BE2C (cell line): ENCODE data around the gene UROS.

Experiments used
- DNase-seq: peaks from one replicate; pipeline ENCODE4 v3.0.0-alpha.2; 2020
- H3K27me3 ChIP-seq: fragments of 250-450 bp; sonication (Bioruptor Pico); 2 replicates; pipeline ENCODE4 v1.5.1; 2020; ENCODE audit warnings: mild to moderate bottlenecking
- H3K36me3 ChIP-seq: fragments of 250-450 bp; sonication (Bioruptor Pico); 2 replicates; pipeline ENCODE4 v1.5.1; 2020; ENCODE audit warnings: mild to moderate bottlenecking
- H3K4me1 ChIP-seq: fragments of 250-450 bp; sonication (Bioruptor Pico); 2 replicates; pipeline ENCODE4 v1.5.1; 2020
- H3K4me3 ChIP-seq: 2 replicates; pipeline ENCODE4 v1.5.1; 2011; ENCODE audit warnings: low read depth, low read length
- H3K9me3 ChIP-seq: fragments of 250-450 bp; sonication (Bioruptor Pico); 2 replicates; pipeline ENCODE4 v1.5.1; 2020
- TF ChIP-seq, protein P1 (sequence below): IDR thresholded peaks from 2 replicates; pipeline ENCODE4 v1.5.1; 2012; ENCODE audit warnings: mild to moderate bottlenecking, low read depth, low read length

UROS gene

DNA sequence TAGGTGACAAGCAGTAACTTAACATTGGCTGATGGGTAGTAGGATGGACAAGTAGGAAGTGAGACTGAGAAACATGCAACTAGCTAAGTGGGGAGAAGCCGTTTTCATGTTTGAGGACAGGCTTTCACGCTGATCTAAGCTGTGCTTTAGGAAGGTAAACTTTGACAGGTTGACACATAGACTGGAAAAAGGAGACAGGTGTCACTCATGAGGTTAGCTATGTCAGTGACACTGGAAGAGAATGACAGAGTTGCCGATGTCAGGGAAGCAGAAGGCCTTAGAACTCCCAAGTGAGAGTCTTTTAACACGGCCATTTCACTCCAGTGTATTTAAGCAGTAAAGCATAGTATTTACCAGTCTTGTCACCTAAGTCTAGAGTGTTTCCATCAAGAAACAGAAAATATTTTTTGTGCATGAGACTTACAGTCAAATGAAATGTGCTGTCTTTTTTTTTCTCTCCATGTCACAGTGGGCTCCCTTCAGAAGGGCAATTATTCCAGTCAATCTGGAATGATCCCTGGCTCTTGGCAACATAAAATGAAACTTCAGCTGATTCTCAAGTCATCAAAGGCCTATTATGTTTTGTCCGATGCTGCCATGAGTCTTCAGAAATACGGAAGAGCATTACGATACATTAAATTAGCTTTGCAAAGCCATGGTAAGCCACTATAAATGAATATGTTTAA, 82.9 kb downstream of the UROS start:
- H3K4me3 ChIP-seq, result no peak overlapping the region
- H3K9me3 ChIP-seq, result no peaks in the 10 kb centered on the region
- H3K36me3 ChIP-seq, result peaks cover 82% of the 10 kb centered on the region
- TF ChIP-seq, protein P1, sequence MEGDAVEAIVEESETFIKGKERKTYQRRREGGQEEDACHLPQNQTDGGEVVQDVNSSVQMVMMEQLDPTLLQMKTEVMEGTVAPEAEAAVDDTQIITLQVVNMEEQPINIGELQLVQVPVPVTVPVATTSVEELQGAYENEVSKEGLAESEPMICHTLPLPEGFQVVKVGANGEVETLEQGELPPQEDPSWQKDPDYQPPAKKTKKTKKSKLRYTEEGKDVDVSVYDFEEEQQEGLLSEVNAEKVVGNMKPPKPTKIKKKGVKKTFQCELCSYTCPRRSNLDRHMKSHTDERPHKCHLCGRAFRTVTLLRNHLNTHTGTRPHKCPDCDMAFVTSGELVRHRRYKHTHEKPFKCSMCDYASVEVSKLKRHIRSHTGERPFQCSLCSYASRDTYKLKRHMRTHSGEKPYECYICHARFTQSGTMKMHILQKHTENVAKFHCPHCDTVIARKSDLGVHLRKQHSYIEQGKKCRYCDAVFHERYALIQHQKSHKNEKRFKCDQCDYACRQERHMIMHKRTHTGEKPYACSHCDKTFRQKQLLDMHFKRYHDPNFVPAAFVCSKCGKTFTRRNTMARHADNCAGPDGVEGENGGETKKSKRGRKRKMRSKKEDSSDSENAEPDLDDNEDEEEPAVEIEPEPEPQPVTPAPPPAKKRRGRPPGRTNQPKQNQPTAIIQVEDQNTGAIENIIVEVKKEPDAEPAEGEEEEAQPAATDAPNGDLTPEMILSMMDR, result no peak
- no peaks in the 10 kb centered on the region for H3K4me1 ChIP-seq
- DNase-seq, result no peak
- H3K27me3 ChIP-seq, result no peaks in the 10 kb centered on the region
